GM12878 (cell line): Measurements from ENCODE around the gene RIC8B. TPM values are rescaled to one million over a fixed set of nuclear protein-coding genes. Genes with fewer than 3 reads are reported as not detected.

Experiments
- ATAC-seq: fragments of 200-7000 bp; cut with Tn5 transposase; 3 replicates; pipeline ENCODE4 v1.9.1; 2020; ENCODE audit warnings: mild to moderate bottlenecking, moderate library complexity
- BruUV-seq: library from RNA; stranded (reverse); fragments of 400-500 nt; replicated peaks from 2 replicates; lab custom pipeline; 2021; lab: Mats Ljungman, UMichigan
- CTCF ChIA-PET: fragments of 300-600 bp; sonication (Branson Sonifier 250); formaldehyde crosslinking; extraction: SDS; loops from one replicate; lab custom pipeline; 2021; ENCODE audit warnings: inconsistent platforms; lab: Yijun Ruan, JAX
- POLR2A ChIA-PET: fragments of 350-600 bp; formaldehyde crosslinking; extraction: SDS; loops from one replicate; lab custom pipeline; 2021; ENCODE audit warnings: inconsistent platforms; lab: Charles Lee
- RAD21 ChIA-PET: fragments of 300-600 bp; sonication (Branson Sonifier 250); formaldehyde crosslinking; loops from one replicate; lab custom pipeline; 2023; ENCODE audit warnings: antibody characterized with exemption; ENCODE audit not compliant: unreplicated experiment; lab: Charles Lee
- SMC1A ChIA-PET: fragments of 300-600 bp; sonication (Branson Sonifier 250); formaldehyde crosslinking; loops from one replicate; lab custom pipeline; 2023; ENCODE audit not compliant: unreplicated experiment, uncharacterized antibody; lab: Charles Lee
- DNase-seq: peaks from one replicate; pipeline ENCODE4 v3.0.0-alpha.2; 2011; ENCODE audit warnings: low read depth, low spot score
- FAIRE-seq: peaks from 3 replicates; lab custom pipeline; 2011; peaks lifted over from hg19 to GRCh38; lab: Jason Lieb, UNC
- H2AFZ ChIP-seq: 2 replicates; pipeline ENCODE4 v1.6.0; 2011; ENCODE audit warnings: low read depth, low read length, control low read depth; ENCODE audit not compliant: control insufficient read depth
- H3K27ac ChIP-seq: 2 replicates; pipeline ENCODE4 v1.5.1; 2011; ENCODE audit warnings: control low read depth; ENCODE audit not compliant: control insufficient read depth, insufficient read depth
- H3K27me3 ChIP-seq, 2 experiments: replicated peaks in 1 of 2; 2 replicates each; pipeline versions ENCODE4 v1.6.0 to v1.6.1; 2011; ENCODE audit warnings: low read length in 1 of 2; ENCODE audit not compliant: control insufficient read depth in 2 of 2, insufficient read depth in 2 of 2
- H3K36me3 ChIP-seq, 2 experiments: 2 replicates each; pipeline ENCODE4 v1.5.1; 2011; ENCODE audit warnings: low read length in 1 of 2; ENCODE audit not compliant: control insufficient read depth in 2 of 2, insufficient read depth in 2 of 2
- H3K4me1 ChIP-seq: 2 replicates; pipeline ENCODE4 v1.6.1; 2011; ENCODE audit warnings: mild to moderate bottlenecking, low read length, moderate library complexity, mixed read lengths; ENCODE audit not compliant: control insufficient read depth, insufficient read depth
- H3K4me2 ChIP-seq: 2 replicates; pipeline ENCODE4 v1.6.0; 2011; ENCODE audit warnings: control low read depth; ENCODE audit not compliant: control insufficient read depth, insufficient read depth
- H3K4me3 ChIP-seq: fragments of 200-600 bp; sonication (generic); 2 replicates; pipeline ENCODE4 v1.5.1; 2016
- H3K79me2 ChIP-seq: 2 replicates; pipeline ENCODE4 v1.6.0; 2011; ENCODE audit warnings: low read length; ENCODE audit not compliant: control insufficient read depth, insufficient read depth
- H3K9ac ChIP-seq: 2 replicates; pipeline ENCODE4 v1.8.0; 2011; ENCODE audit warnings: low read length, control low read depth, mixed read lengths; ENCODE audit not compliant: control insufficient read depth, insufficient read depth
- H3K9me3 ChIP-seq: replicated peaks from 3 replicates; pipeline ENCODE4 v1.5.1; 2011; ENCODE audit warnings: mild to moderate bottlenecking, low read length; ENCODE audit not compliant: control insufficient read depth, insufficient read depth
- H4K20me1 ChIP-seq: 2 replicates; pipeline ENCODE4 v1.6.0; 2011; ENCODE audit not compliant: control insufficient read depth, insufficient read depth
- CBX3 ChIP-seq: fragments of 200-600 bp; sonication (generic); IDR thresholded peaks from 2 replicates; pipeline ENCODE4 v1.6.1; 2016; ENCODE audit warnings: low read depth, borderline replicate concordance
- ELK1 ChIP-seq: IDR thresholded peaks from 2 replicates; pipeline ENCODE4 v1.6.1; 2012; ENCODE audit warnings: low read depth, low read length, improper control_type of control experiment
- EZH2 ChIP-seq: IDR thresholded peaks from 2 replicates; pipeline ENCODE4 v1.6.1; 2012; ENCODE audit warnings: low read depth, mild to moderate bottlenecking, control low read depth, inconsistent platforms, low read length, borderline replicate concordance; ENCODE audit not compliant: control insufficient read depth
- HSF1 ChIP-seq: fragments of 150-350 bp; IDR thresholded peaks from 2 replicates; pipeline ENCODE4 v1.6.1; 2014; ENCODE audit warnings: mild to moderate bottlenecking, low read depth, low read length
- LARP7 ChIP-seq: fragments of 450-650 bp; IDR thresholded peaks from 2 replicates; pipeline ENCODE4 v1.6.1; 2017; ENCODE audit warnings: mild to moderate bottlenecking
- NR2F1 ChIP-seq: fragments of 450-650 bp; conservative IDR thresholded peaks from 2 replicates; pipeline ENCODE4 v1.6.1; 2017; ENCODE audit warnings: mild to moderate bottlenecking
- PAX8 ChIP-seq: fragments of 450-650 bp; IDR thresholded peaks from 2 replicates; pipeline ENCODE4 v1.6.1; 2017; ENCODE audit warnings: mild to moderate bottlenecking, moderate library complexity
- RAD51 ChIP-seq: fragments of 450-650 bp; IDR thresholded peaks from 2 replicates; pipeline ENCODE4 v1.6.1; 2016; ENCODE audit warnings: moderate library complexity, mild to moderate bottlenecking, inconsistent platforms
- SPI1 ChIP-seq: IDR thresholded peaks from 2 replicates; pipeline ENCODE4 v1.6.1; 2011; ENCODE audit warnings: low read depth, mild to moderate bottlenecking, low read length, moderate library complexity, borderline replicate concordance; ENCODE audit not compliant: insufficient read depth
- ZNF622 ChIP-seq: fragments of 450-650 bp; IDR thresholded peaks from 2 replicates; pipeline ENCODE4 v1.6.1; 2017; ENCODE audit warnings: mild to moderate bottlenecking, inconsistent platforms
- WGBS: methylation state at CpG from one replicate; pipeline ENCODE4 v1.1.6; 2016; ENCODE audit warnings: low lambda C conversion rate; ENCODE audit not compliant: insufficient replicate concordance, insufficient coverage; ENCODE audit errors: missing lambda C conversion rate; 5-methylcytosine and 5-hydroxymethylcytosine counted together
- in situ Hi-C: fragments of 300-500 bp; cut with MboI; formaldehyde crosslinking; loops from 9 replicates; pipeline ENCODE4 v1.14.3; 2018; ENCODE audit warnings: mixed read lengths
- intact Hi-C: fragments of 100-400 bp; cut with micrococcal nuclease; formaldehyde crosslinking; loops from one replicate; pipeline ENCODE4 v1.14.2; 2022; ENCODE audit not compliant: unreplicated experiment
- polyA plus RNA-seq, 11 experiments: library from polyadenylated mRNA; depleted of rRNA in 4 of 11; unstranded in 6 of 11; stranded (reverse) in 5 of 11; fragments of >200 nt; fragmentation: Nextera tagmentation in 4 of 11; fragmentation: Illumina TruSeq in 1 of 11; extraction: Ambion mirVana in 4 of 11; extraction: Trizol in 1 of 11; gene quantifications; 1 replicate in 1 of 11; 2 replicates in 10 of 11; pipeline versions ENCODE4 v1.2.1 to v1.2.3, GENCODE V29; 2011 to 2016; ENCODE audit warnings: inconsistent platforms in 2 of 11, missing spikeins in 2 of 11, low read depth in 1 of 11
- total RNA-seq, 4 experiments: library from RNA; depleted of rRNA in 3 of 4; stranded (reverse); fragments of >200 nt in 3 of 4; fragmentation: Illumina TruSeq in 1 of 4; extraction: Trizol in 1 of 4; gene quantifications; 2 replicates each; pipeline versions ENCODE4 v1.2.1 to v1.2.3, GENCODE V29; 2013 to 2021
- TF ChIP-seq, protein P1 (sequence below): fragments of 450-650 bp; IDR thresholded peaks from 2 replicates; pipeline ENCODE4 v1.6.1; 2018; ENCODE audit warnings: mild to moderate bottlenecking, low read depth, moderate library complexity; ENCODE audit not compliant: partially characterized antibody
- TF ChIP-seq, protein P2 (sequence below): IDR thresholded peaks from 2 replicates; pipeline ENCODE4 v1.6.1; 2011; ENCODE audit warnings: borderline replicate concordance, low read depth, mild to moderate bottlenecking, moderate library complexity, low read length; ENCODE audit not compliant: insufficient read depth, poor library complexity, severe bottlenecking

The RIC8B gene
- total and polyA plus RNA-seq, 10 of the 15 experiments (the other 5 are each of a cell fraction or from before 2014, with no cell fraction given), result 2.3 to 10.8 (median 6.2) TPM

DNA sequence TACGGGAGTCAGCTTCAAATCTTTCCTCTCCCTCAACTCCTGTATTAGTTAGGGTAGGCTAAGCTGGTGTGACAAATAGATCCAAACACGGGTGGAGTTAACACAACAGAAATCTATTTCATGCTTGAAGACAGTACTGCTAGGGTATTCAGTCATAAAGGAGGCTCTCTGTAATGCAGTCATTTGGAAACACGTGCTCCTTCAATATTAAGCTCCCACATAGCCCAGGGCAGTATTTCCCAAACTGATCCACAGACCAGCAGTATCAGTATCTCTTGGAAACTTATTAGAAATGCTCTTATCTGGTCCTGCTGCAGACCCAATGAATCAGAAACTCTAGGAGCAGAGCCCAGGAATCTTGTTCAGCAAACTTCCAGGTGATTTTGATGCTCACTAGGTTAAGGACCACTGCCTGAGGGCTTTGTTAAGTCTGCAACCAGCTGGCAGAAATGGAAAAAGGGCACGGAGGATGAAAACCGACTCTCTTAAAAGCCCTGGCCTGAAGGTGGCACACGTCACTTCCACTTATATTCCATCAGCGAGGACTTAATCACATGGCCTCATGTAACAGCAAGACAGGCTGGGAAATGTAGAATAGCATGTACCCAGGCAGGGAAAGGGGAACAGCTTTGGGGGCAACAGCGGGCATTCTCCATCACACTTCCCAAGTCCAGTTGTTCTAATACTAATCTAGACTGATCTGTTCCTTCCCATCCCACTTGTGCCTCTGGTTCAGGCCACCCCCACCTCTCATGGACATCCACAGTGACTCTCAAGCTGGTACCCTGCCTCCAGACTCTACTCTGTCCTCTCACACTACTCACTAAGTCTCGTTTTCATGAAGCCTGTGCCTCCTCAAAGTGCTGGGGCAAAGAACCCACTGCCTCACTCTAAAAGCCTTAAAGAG, 38.2 kb upstream of the RIC8B start:
- no peak overlapping the region for H3K27ac ChIP-seq
- no peaks in the 10 kb centered on the region for H4K20me1 ChIP-seq
- no peaks in the 10 kb centered on the region for H3K36me3 ChIP-seq
- in situ Hi-C loops, result no loop called here
- intact Hi-C loops, result loop anchor here (5.0 kb wide), 1 partner anchor 106 kb away; no protein-coding TSS in a partner anchor
- ChIA-PET CTCF (interaction anchor here (0.9 to 2.4 kb wide), 6 partner anchors 21 to 379 kb away, joined by 3 to 28 read pairs (median 5); partner anchors contain the start of gene POLR3B), SMC1A (interaction anchor here (0.7 to 2.4 kb wide), 8 partner anchors 8 to 250 kb away, joined by 3 to 26 read pairs (median 3); no protein-coding TSS in a partner anchor), RAD21 (interaction anchor here (0.5 to 5.5 kb wide), 6 partner anchors 53 to 184 kb away, joined by 3 to 33 read pairs (median 3); no protein-coding TSS in a partner anchor), POLR2A (no interaction called here)
- H3K27me3 ChIP-seq, result no peaks in the 10 kb centered on the region
- BruUV-seq, result no TSS peak
- DNase-seq (no peak), FAIRE-seq (no peak), ATAC-seq (peak; percentile 78)
- H3K9ac ChIP-seq, result no peak overlapping the region
- no peaks in the 10 kb centered on the region for H3K9me3 ChIP-seq
- H3K79me2 ChIP-seq, result no peaks in the 10 kb centered on the region
- 26% methylated on average over 9 of the region's 9 CpGs for WGBS
- H2AFZ ChIP-seq, result no peak overlapping the region
- no peak overlapping the region for H3K4me2 ChIP-seq
- no peak overlapping the region for H3K4me3 ChIP-seq
- no peaks in the 10 kb centered on the region for H3K4me1 ChIP-seq
- TF ChIP-seq SPI1 (no peak), ELK1 (no peak), EZH2 (no peak), NR2F1 (no peak), LARP7 (no peak), PAX8 (no peak), RAD51 (peak; percentile 42; the same call in 1 of the 2 replicates), CBX3 (no peak), ZNF622 (no peak), HSF1 (no peak)
- TF ChIP-seq, protein P1, sequence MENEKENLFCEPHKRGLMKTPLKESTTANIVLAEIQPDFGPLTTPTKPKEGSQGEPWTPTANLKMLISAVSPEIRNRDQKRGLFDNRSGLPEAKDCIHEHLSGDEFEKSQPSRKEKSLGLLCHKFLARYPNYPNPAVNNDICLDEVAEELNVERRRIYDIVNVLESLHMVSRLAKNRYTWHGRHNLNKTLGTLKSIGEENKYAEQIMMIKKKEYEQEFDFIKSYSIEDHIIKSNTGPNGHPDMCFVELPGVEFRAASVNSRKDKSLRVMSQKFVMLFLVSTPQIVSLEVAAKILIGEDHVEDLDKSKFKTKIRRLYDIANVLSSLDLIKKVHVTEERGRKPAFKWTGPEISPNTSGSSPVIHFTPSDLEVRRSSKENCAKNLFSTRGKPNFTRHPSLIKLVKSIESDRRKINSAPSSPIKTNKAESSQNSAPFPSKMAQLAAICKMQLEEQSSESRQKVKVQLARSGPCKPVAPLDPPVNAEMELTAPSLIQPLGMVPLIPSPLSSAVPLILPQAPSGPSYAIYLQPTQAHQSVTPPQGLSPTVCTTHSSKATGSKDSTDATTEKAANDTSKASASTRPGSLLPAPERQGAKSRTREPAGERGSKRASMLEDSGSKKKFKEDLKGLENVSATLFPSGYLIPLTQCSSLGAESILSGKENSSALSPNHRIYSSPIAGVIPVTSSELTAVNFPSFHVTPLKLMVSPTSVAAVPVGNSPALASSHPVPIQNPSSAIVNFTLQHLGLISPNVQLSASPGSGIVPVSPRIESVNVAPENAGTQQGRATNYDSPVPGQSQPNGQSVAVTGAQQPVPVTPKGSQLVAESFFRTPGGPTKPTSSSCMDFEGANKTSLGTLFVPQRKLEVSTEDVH, result no peak
- TF ChIP-seq, protein P2, sequence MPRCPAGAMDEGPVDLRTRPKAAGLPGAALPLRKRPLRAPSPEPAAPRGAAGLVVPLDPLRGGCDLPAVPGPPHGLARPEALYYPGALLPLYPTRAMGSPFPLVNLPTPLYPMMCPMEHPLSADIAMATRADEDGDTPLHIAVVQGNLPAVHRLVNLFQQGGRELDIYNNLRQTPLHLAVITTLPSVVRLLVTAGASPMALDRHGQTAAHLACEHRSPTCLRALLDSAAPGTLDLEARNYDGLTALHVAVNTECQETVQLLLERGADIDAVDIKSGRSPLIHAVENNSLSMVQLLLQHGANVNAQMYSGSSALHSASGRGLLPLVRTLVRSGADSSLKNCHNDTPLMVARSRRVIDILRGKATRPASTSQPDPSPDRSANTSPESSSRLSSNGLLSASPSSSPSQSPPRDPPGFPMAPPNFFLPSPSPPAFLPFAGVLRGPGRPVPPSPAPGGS, result no peak
